T-helper 2 cell treated with Interferon-gamma antibody and Interleukin-4, amounts not matched to agents 5 μg/mL and 100 μg/mL, for 36 hours (primary cell): ENCODE measurements around the gene PALLD.
A peak's percentile ranks its signal among the peaks of the same experiment; 100 is the strongest.

ENCODE experiments used
- DNase-seq: peaks from one replicate; pipeline ENCODE4 v3.0.0; 2021; ENCODE audit warnings: low spot score
- H3K27ac Mint-ChIP-seq: one replicate; pipeline ENCODE4 v1.8.0; 2021; ENCODE audit warnings: mild to moderate bottlenecking, mixed read lengths
- H3K27me3 Mint-ChIP-seq: one replicate; pipeline ENCODE4 v1.8.0; 2021; ENCODE audit warnings: low read depth, mixed read lengths
- H3K36me3 Mint-ChIP-seq: one replicate; pipeline ENCODE4 v1.8.0; 2021; ENCODE audit warnings: low read depth, mixed read lengths
- H3K4me1 Mint-ChIP-seq: one replicate; pipeline ENCODE4 v1.8.0; 2021; ENCODE audit warnings: low read depth, mixed read lengths
- H3K4me3 Mint-ChIP-seq: one replicate; pipeline ENCODE4 v1.8.0; 2022; ENCODE audit warnings: mild to moderate bottlenecking, moderate library complexity, mixed read lengths
- H3K9me3 Mint-ChIP-seq: one replicate; pipeline ENCODE4 v1.8.0; 2021; ENCODE audit warnings: mixed read lengths

PALLD gene

GRCh38 chr4:168868044-168868781 lies 371.4 kb downstream of the PALLD start:
- Mint-ChIP-seq H3K27ac (no peak overlapping the region), H3K27me3 (peaks cover 2% of the 10 kb centered on the region), H3K36me3 (peaks cover 7% of the 10 kb centered on the region), H3K9me3 (peaks cover 5% of the 10 kb centered on the region), H3K4me3 (no peak overlapping the region), H3K4me1 (peaks cover 32% of the 10 kb centered on the region)
- DNase-seq: peak; percentile 19

- peaks cover 1% of the 10 kb centered on the region for H3K9me3 Mint-ChIP-seq
Measured at GRCh38 chr4:168868802-168869201, 371.9 kb downstream of the PALLD start.

GRCh38 chr4:168870004-168870403 lies 373.2 kb downstream of the PALLD start:
- H3K9me3 Mint-ChIP-seq: no peaks in the 10 kb centered on the region
- no peak for DNase-seq
- H3K36me3 Mint-ChIP-seq: no peaks in the 10 kb centered on the region
- H3K4me1 Mint-ChIP-seq: peaks cover 27% of the 10 kb centered on the region
- no peak overlapping the region for H3K27ac Mint-ChIP-seq
- H3K4me3 Mint-ChIP-seq: no peak overlapping the region
- H3K27me3 Mint-ChIP-seq: peaks cover 13% of the 10 kb centered on the region

More at GRCh38 chr4:168868802-168869201, 371.9 kb downstream of the PALLD start:
- DNase-seq: no peak
- H3K4me1 Mint-ChIP-seq: peaks cover 30% of the 10 kb centered on the region
- H3K4me3 Mint-ChIP-seq: no peak overlapping the region
- peaks cover 6% of the 10 kb centered on the region for H3K27me3 Mint-ChIP-seq
- peaks cover 2% of the 10 kb centered on the region for H3K36me3 Mint-ChIP-seq
- no peak overlapping the region for H3K27ac Mint-ChIP-seq

DNA sequence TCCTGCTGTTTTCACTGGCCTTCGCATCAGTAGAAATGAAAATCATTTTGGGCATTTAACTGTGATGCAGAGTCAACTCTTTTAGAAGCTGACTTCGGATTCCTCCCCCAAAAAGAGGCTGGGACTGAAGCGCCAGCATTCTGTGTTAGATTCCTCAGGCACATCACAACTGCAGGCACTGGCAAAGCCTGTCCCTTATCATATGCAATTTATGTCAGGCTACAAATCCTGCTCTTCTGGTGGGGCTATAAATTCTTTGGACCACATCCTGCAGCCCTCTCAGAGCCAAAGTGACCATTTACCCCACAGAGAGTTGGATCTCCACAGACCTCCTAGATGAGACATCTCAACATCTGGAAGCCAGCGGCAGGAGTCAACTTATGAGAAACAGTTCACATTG lies 374.8 kb downstream of the PALLD start:
- Mint-ChIP-seq H3K27ac (no peak overlapping the region), H3K4me1 (peaks cover 22% of the 10 kb centered on the region), H3K36me3 (no peaks in the 10 kb centered on the region), H3K27me3 (peaks cover 29% of the 10 kb centered on the region), H3K4me3 (no peak overlapping the region), H3K9me3 (no peaks in the 10 kb centered on the region)
- no peak for DNase-seq

DNA sequence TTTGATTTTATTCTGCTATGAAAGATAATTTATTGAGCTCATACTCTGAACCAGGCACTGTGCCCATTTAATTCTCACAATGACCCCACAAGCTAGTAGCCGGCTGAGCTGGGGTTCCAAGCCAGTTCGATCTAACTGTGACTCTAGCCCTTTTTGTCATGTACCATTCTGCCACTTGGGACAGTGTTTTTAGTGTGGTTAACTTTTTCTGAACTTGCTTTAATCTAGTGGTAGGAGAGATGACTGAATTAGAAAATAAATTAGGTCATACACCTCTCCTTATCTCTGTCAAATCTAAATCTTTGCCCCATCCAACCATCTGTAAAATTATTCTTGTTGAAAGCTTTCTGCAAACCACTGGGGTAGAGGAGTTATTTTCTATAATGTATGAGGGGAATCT lies 377.2 kb downstream of the PALLD start:
- Mint-ChIP-seq H3K36me3 (peaks cover 6% of the 10 kb centered on the region), H3K4me3 (peak overlapping the region; percentile 5), H3K27me3 (peaks cover 47% of the 10 kb centered on the region)

GRCh38 chr4:168876106-168876505 lies 379.3 kb downstream of the PALLD start:
- Mint-ChIP-seq H3K9me3 (no peaks in the 10 kb centered on the region), H3K4me1 (peaks cover 25% of the 10 kb centered on the region), H3K4me3 (no peak overlapping the region), H3K36me3 (peaks cover 9% of the 10 kb centered on the region), H3K27me3 (peaks cover 51% of the 10 kb centered on the region), H3K27ac (no peak overlapping the region)
- DNase-seq: no peak

More for the DNA sequence above, 377.2 kb downstream of the PALLD start:
- no peak for DNase-seq
- no peaks in the 10 kb centered on the region for H3K9me3 Mint-ChIP-seq
- H3K4me1 Mint-ChIP-seq: peaks cover 18% of the 10 kb centered on the region
- H3K27ac Mint-ChIP-seq: no peak overlapping the region

DNA sequence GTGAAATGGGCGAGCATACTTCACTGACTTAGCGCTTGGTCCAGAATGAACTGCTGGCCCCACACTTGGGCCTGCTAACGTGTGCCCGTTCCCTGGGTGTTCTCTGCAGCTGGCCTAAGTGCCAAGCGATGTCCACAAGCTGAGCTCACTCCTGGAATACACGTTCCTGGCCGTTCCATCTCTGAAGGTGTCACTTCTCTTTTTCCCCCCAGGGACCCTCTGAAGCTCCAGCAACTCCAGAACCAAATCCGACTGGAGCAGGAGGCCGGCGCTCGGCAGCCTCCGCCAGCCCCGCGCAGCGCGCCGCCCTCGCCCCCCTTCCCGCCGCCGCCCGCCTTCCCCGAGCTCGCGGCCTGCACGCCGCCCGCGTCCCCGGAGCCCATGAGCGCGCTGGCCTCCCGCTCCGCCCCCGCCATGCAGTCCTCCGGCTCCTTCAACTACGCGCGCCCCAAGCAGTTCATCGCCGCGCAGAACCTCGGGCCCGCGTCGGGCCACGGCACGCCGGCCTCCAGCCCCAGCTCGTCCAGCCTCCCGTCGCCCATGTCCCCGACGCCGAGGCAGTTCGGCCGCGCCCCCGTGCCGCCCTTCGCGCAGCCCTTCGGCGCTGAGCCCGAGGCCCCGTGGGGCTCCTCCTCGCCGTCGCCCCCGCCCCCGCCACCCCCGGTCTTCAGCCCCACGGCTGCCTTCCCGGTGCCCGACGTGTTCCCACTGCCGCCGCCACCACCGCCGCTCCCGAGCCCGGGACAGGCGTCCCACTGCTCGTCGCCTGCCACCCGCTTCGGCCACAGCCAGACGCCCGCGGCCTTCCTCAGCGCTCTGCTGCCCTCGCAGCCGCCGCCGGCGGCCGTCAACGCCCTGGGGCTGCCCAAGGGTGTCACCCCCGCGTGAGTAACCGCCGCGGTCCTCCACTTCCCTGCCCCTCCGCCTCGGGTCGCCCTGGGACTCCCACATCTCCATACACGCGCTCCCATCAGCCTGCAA lies 380.9 kb downstream of the PALLD start:
- H3K27ac Mint-ChIP-seq: peak overlapping the region; percentile 50
- peak; percentile 31 for DNase-seq
- H3K4me3 Mint-ChIP-seq: peak overlapping the region; percentile 81
- peaks cover 9% of the 10 kb centered on the region for H3K36me3 Mint-ChIP-seq
- peaks cover 26% of the 10 kb centered on the region for H3K4me1 Mint-ChIP-seq
- peaks cover 53% of the 10 kb centered on the region for H3K27me3 Mint-ChIP-seq
- no peaks in the 10 kb centered on the region for H3K9me3 Mint-ChIP-seq

- DNase-seq: no peak
- Mint-ChIP-seq H3K36me3 (peaks cover 9% of the 10 kb centered on the region), H3K27me3 (peaks cover 51% of the 10 kb centered on the region), H3K4me1 (peaks cover 26% of the 10 kb centered on the region), H3K27ac (peak overlapping the region; percentile 50), H3K9me3 (no peaks in the 10 kb centered on the region), H3K4me3 (peak overlapping the region; percentile 81)
Measured at GRCh38 chr4:168878623-168879022, 381.8 kb downstream of the PALLD start.

DNA sequence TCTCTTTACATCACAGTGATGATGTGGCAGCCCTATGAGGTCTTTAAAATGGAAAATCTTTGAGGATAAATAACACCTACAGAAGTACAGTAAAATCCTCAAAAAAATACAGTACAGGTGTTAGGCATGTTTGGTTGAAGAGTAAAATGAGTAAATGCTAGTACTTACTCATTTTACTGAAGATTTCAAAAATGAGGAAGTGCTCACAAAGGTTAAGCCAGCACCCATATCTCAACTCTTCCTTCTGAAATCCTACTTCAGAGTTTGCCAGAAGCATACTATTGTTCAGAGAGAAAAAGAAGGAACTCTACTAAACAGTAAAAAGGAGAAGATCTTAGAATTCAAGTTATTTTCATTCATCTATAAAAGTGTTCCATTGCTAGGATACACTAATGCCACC lies 382.3 kb downstream of the PALLD start:
- no peak for DNase-seq
- H3K4me3 Mint-ChIP-seq: peak overlapping the region; percentile 81
- H3K27ac Mint-ChIP-seq: no peak overlapping the region
- H3K36me3 Mint-ChIP-seq: peaks cover 9% of the 10 kb centered on the region
- peaks cover 46% of the 10 kb centered on the region for H3K27me3 Mint-ChIP-seq
- no peaks in the 10 kb centered on the region for H3K9me3 Mint-ChIP-seq
- peaks cover 21% of the 10 kb centered on the region for H3K4me1 Mint-ChIP-seq

DNA sequence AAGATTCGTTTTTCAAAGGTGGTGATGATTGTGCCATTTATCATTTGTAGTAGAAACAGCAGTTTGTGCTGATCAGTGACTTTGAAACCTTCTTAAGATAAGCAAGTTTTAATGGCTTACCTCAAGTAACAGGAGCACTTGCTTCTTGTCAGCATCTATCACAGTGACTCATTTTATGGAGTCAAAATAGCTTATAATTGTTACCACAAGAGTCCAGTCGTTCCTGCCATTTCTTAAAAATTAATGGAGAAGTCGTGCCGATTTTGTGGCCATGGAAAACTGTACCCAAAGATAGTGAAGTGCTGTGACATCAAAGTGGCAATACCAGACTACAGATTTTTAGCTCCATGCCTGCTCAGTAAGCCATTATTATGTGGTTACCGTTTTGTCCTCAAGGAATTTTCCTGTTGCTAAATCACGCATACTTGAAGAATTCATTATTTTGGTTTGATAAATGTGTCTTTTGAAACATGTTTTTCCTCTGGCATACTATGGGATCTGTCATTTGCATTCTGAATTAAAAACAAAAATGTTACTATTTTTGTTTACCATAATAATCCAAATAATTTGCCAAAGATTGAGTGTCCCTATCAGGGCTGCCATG lies 383.3 kb downstream of the PALLD start:
- Mint-ChIP-seq H3K27ac (no peak overlapping the region), H3K36me3 (peaks cover 12% of the 10 kb centered on the region), H3K27me3 (peaks cover 41% of the 10 kb centered on the region), H3K9me3 (no peaks in the 10 kb centered on the region), H3K4me3 (no peak overlapping the region), H3K4me1 (peaks cover 17% of the 10 kb centered on the region)
- DNase-seq: no peak

DNA sequence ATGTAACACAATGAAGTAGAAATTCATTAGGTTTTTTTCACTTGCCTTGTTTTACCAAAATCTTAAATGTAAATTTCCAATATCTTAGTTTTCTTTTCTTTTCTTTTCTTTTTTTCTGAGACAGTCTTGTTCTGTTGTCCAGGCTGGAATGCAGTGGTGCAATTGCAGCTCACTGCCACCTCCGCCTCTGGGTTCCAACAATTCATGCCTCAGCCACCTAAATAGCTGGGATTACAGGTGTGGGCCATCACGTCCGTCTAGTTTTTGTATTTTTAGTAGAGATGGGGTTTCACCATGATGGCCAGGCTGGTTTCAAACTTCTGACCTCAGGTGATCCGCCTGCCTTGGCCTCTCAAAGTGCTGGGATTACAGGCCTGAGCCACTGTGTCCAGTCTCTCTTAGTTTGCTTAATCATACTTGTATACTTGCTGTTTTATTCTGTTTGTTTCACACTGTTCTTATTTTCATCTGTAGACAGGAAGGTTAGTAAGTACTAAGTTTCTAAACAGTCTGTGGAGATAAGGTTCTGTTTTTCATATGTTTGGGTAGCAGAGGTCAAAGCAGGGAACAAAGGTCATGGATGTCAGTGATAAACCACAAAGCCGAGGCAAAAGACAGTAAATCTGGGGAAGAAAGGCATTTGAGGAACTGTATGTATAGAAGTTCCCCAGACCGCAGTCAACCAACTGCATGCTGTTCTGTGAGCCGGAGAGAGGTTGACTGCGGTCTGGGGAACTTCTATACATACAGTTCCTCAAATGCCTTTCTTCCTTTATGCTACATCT lies 384.2 kb downstream of the PALLD start:
- Mint-ChIP-seq H3K27ac (no peak overlapping the region), H3K27me3 (peaks cover 33% of the 10 kb centered on the region), H3K9me3 (no peaks in the 10 kb centered on the region), H3K36me3 (peaks cover 12% of the 10 kb centered on the region), H3K4me1 (peaks cover 17% of the 10 kb centered on the region), H3K4me3 (no peak overlapping the region)
- DNase-seq: no peak

DNA sequence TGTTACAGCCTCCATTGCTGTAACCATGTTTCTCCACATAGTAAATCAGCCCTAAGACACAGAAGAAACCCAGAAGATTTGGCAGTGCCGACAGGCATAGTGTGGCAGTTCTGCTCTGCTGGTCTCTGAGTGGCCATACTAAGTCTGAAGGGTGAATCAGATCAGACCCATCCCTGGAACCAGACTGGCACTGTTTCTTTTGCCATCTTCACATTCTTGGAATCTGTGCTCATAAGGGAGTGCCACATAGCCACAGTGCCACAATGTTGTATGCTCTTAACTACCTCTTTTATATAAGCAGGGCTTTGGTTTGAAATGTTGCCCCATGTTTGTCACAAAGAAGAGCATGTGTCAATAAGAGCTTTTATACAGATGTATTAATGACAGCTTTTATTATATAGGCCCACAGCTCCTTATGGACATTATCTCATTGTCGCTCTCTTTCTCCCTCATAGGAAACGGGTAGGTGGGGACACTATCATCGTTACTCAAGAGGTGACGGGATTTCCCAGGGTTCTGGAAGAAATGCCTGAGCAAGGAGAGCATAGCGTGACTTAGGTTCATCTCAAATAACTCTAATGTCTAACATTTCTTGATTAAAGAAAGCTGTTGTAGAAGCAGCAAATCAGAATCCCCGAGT lies 385.0 kb downstream of the PALLD start:
- no peaks in the 10 kb centered on the region for H3K9me3 Mint-ChIP-seq
- DNase-seq: no peak
- peaks cover 24% of the 10 kb centered on the region for H3K27me3 Mint-ChIP-seq
- H3K27ac Mint-ChIP-seq: no peak overlapping the region
- no peak overlapping the region for H3K4me3 Mint-ChIP-seq
- peaks cover 17% of the 10 kb centered on the region for H3K4me1 Mint-ChIP-seq
- peaks cover 12% of the 10 kb centered on the region for H3K36me3 Mint-ChIP-seq
